ENCODE data around the gene DMBX1.

DNA sequence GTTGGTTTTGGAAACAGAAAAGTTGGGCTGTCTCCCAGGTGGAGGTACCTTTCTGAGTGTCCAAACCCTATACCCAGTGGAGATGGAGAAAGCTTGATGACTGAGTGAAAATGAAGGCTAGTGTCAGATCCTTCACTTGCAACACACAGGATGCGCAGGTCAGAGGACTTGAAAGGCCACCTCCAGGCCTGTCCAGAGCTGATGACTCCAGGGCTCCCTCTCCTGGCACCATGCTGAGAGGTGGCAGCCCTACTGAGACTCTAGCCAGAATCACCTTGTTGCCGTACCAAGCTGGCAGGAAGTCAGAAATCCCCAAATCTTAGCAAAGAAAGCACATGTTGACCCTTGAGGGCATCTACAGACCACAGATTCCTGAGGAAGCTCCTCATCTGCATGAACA, 45.4 kb downstream of the DMBX1 start:
- peak; percentile 70 for TF ChIP-seq CTCF (conservative IDR thresholded peaks at IDR 0.05; ENCODE audit: low read length)
- TF ChIP-seq EZH2phosphoT487 (IDR thresholded peaks at IDR 0.05; ENCODE audit: borderline replicate concordance, low read depth, low read length): no peak

Data from OCI-LY7 (cell line).